OCI-LY3 (cell line): ENCODE measurements around the gene KTN1.

Experiments
- CTCF ChIP-seq: fragments of 200-600, 300-600 bp; sonication (generic); IDR thresholded peaks from 2 replicates; pipeline ENCODE4 v1.5.1; 2014; ENCODE audit warnings: antibody characterized with exemption, low read length, low read depth
- EZH2phosphoT487 ChIP-seq: fragments of 200-600 bp; shearing (Covaris generic); IDR thresholded peaks from 2 replicates; pipeline ENCODE4 v1.6.1; 2018; ENCODE audit warnings: antibody characterized with exemption, mixed run types, low read depth

DNA sequence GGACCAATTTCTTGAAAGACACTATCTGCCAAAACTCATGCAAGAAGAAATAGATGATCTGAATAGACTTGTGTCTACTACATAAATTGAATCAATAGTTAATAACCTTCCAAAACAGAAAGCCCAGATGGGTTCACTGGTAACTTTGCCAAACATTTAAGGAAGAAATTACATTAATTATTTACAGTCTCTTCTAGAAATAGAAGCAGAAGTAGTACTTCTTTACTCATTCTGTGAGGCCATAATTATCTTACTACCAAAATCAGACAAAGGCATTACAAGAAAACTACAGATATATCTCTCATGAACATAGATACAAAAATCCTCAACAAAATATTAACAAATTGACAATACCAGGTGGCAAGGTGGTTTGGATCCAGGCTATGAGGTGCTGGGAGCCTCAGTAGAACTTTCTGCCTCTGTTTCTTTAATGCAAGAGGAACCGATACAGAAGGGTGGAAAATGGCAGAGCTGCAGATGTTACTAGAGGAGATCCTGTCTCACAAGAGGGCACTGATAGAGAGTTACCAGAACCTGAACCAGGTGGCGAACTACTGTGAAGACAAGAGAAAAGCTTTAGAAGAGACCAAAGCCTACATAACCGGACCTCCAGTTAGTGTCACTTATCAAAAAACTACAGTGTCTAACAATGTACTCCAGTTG lies 33.7 kb upstream of the KTN1 start:
- TF ChIP-seq CTCF, result no peak
- no peak for TF ChIP-seq EZH2phosphoT487
